ENCODE results near the gene RALB. TPM values are rescaled to one million over a fixed set of nuclear protein-coding genes. Genes with fewer than 3 reads are reported as not detected.

RALB gene
- total RNA-seq, 1 donor from 2014 or later: 21.7 TPM

DNA sequence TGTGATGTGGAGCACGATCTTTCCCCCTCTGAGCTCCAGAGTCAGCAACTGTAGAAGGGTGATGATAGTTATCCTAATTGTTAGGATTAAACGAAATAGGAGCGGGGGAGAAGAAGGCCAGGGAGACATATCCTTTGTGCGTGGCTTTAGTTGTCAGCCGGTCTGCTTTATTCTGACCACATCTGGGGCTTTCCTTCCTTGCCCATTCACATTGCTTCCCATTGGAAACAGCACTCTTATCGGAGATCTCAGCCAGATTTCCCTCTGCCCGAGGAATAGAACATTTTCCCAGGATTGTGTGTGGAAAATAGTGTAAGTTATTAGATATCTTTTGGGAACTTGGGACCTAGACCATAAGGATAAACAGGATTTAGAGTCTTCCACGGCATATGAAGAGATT, 1.5 kb downstream of the RALB start:
- Histone ChIP-seq H3K4me3 (peak overlapping the region; percentile 83 to 85), H3K27ac (no peak overlapping the region), H3K9me3 (no peaks in the 10 kb centered on the region), H3K36me3 (no peaks in the 10 kb centered on the region), H3K27me3 (no peaks in the 10 kb centered on the region), H3K4me1 (peaks cover 0 to 3% of the 10 kb centered on the region in 2 donors)
- DNase-seq (ENCODE audit: low spot score in 2 of 2): no peak
- no peak for TF ChIP-seq CTCF (IDR thresholded peaks at IDR 0.05)
- intact Hi-C loops (cut with DNase I): loop anchor here (5.0 to 10.0 kb wide), 6 partner anchors 218 to 1483 kb away; partner anchors contain the start of genes C2orf76, CLASP1, DBI and EPB41L5

- Histone ChIP-seq H3K36me3 (no peaks in the 10 kb centered on the region), H3K9me3 (no peaks in the 10 kb centered on the region), H3K27me3 (no peaks in the 10 kb centered on the region), H3K4me1 (peaks cover 0 to 3% of the 10 kb centered on the region in 2 donors), H3K27ac (no peak overlapping the region), H3K4me3 (no peak overlapping the region)
- intact Hi-C loops (cut with DNase I): loop anchor here (10.0 kb wide), 2 partner anchors 430 to 1390 kb away; partner anchors contain the start of gene CLASP1
- DNase-seq (ENCODE audit: low spot score in 2 of 2): no peak
- TF ChIP-seq CTCF (IDR thresholded peaks at IDR 0.05): no peak
These were observed 2.4 kb downstream of the RALB start for GRCh38 chr2:120255071-120255470.

DNA sequence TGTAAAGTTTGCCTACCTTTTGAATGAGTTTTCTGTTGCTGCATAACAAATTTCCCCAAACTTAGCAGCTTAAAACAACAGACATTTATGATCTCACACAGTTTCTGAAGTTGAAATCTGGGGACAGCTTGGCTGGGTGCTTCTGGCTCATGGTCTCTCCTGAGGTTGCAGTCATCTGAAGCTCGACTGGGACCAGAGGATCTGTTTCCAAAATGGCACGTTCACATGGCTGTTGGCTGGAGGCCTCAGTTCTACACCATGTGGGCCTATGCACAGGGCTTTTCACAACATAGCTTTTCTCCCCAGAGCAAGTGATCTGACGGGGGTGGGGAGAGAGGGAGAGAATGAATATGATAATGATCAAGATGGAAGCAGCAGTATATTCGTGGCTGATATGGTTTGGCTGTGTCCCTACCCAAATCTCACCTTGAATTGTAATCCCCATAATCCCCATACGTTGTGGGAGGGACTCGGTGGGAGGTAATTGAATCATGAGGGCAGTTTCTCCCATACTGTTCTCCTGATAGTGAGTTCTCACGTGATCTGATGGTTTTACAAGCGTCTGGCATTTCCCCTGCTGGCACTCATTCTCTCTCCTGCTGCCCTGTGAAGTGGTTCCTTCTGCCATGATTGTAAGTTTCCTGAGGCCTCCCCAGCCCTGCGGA, 3.5 kb downstream of the RALB start:
- no peak for DNase-seq (ENCODE audit: low spot score in 2 of 2)
- Histone ChIP-seq H3K9me3 (no peaks in the 10 kb centered on the region), H3K36me3 (no peaks in the 10 kb centered on the region), H3K27ac (no peak overlapping the region), H3K4me3 (no peak overlapping the region), H3K27me3 (no peaks in the 10 kb centered on the region), H3K4me1 (peaks cover 0 to 3% of the 10 kb centered on the region in 2 donors)
- TF ChIP-seq CTCF (IDR thresholded peaks at IDR 0.05): no peak
- intact Hi-C loops (cut with DNase I): loop anchor here (10.0 kb wide), 2 partner anchors 429 to 1389 kb away; partner anchors contain the start of gene CLASP1

- H3K4me1 ChIP-seq: peaks cover 0 to 3% of the 10 kb centered on the region in 2 donors
- H3K9me3 ChIP-seq: no peaks in the 10 kb centered on the region
- H3K36me3 ChIP-seq: no peaks in the 10 kb centered on the region
- no peak overlapping the region for H3K27ac ChIP-seq
- no peak overlapping the region for H3K4me3 ChIP-seq
- no peaks in the 10 kb centered on the region for H3K27me3 ChIP-seq
- intact Hi-C loops (cut with DNase I): loop anchor here (10.0 kb wide), 2 partner anchors 428 to 1388 kb away; partner anchors contain the start of gene CLASP1
- TF ChIP-seq CTCF (IDR thresholded peaks at IDR 0.05): no peak
- no peak for DNase-seq (ENCODE audit: low spot score in 2 of 2)
These were observed 4.0 kb downstream of the RALB start for GRCh38 chr2:120256651-120257000.

DNA sequence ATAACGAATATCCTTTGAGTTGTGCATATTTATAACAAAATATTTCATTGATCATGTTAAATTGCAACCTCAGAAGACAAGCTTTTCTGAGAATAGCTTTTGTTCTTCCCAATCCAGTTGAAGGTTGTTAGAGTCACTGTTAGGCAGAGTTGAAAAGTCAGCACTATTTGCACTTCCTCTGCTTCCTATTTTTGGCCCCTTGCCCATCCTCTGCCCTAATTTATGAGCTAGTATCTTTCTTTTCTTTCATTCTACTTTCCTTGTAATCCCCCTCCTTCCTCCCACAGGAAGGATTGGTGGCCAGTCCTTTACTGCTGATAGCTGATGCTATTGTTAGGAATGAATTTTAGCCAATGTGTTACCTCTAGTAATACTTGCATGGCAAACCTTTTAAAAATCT, 4.9 kb downstream of the RALB start:
- no peak overlapping the region for H3K27ac ChIP-seq
- H3K36me3 ChIP-seq: no peaks in the 10 kb centered on the region
- DNase-seq (ENCODE audit: low spot score in 2 of 2): no peak
- no peaks in the 10 kb centered on the region for H3K9me3 ChIP-seq
- intact Hi-C loops (cut with DNase I): loop anchor here (10.0 kb wide), 2 partner anchors 427 to 1387 kb away; partner anchors contain the start of gene CLASP1
- no peaks in the 10 kb centered on the region for H3K27me3 ChIP-seq
- no peak for TF ChIP-seq CTCF (IDR thresholded peaks at IDR 0.05)
- no peak overlapping the region for H3K4me3 ChIP-seq
- peaks cover 0 to 3% of the 10 kb centered on the region in 2 donors for H3K4me1 ChIP-seq
